Measurements from ENCODE around the gene PLAGL2.
"Not testable (repeated sequence)": the region's sequence is repeated elsewhere in the genome, so short reads cannot be mapped to it uniquely, and the experiment has no call there.

PLAGL2 gene

GRCh38 chr20:32207626-32208498, at the start of gene PLAGL2, which contains the start of gene POFUT1:
Gene PLAGL2, minus strand, starts transcription at chr20:32207743. Its CDS starts 5,565 bp downstream, at chr20:32202178.
Gene POFUT1, plus strand, starts transcription at chr20:32207880. Its CDS starts 62 bp downstream, at chr20:32207942.
- DNase-seq, result peak; percentile 75 to 76

- DNase-seq, result no peak
Measured at GRCh38 chr20:32252189-32252588, 44.6 kb upstream of the PLAGL2 start.

GRCh38 chr20:32251470-32251869, 43.9 kb upstream of the PLAGL2 start:
- no peak for DNase-seq

- no peak for DNase-seq
Measured at GRCh38 chr20:32249030-32249738, 41.6 kb upstream of the PLAGL2 start.

GRCh38 chr20:32248043-32248442, 40.5 kb upstream of the PLAGL2 start:
- DNase-seq, result no peak

GRCh38 chr20:32246208-32246607, 38.7 kb upstream of the PLAGL2 start:
- DNase-seq, result not testable (repeated sequence)

- no peak for DNase-seq
Measured at GRCh38 chr20:32244959-32245358, 37.4 kb upstream of the PLAGL2 start.

- DNase-seq, result no peak
Measured at GRCh38 chr20:32244150-32244823, 36.7 kb upstream of the PLAGL2 start.

GRCh38 chr20:32241807-32242206, 34.3 kb upstream of the PLAGL2 start:
- no peak for DNase-seq

GRCh38 chr20:32240205-32240604, 32.7 kb upstream of the PLAGL2 start:
- no peak for DNase-seq

GRCh38 chr20:32238483-32239425, 31.2 kb upstream of the PLAGL2 start:
- no peak for DNase-seq

- no peak for DNase-seq
Measured at GRCh38 chr20:32237419-32237818, 29.9 kb upstream of the PLAGL2 start.

- no peak for DNase-seq
Measured at GRCh38 chr20:32236819-32237218, 29.3 kb upstream of the PLAGL2 start.

- no peak for DNase-seq
Measured at GRCh38 chr20:32236048-32236533, 28.5 kb upstream of the PLAGL2 start.

GRCh38 chr20:32235331-32236047, 27.9 kb upstream of the PLAGL2 start:
- DNase-seq, result no peak

GRCh38 chr20:32234135-32234808, 26.7 kb upstream of the PLAGL2 start:
- DNase-seq, result no peak

GRCh38 chr20:32233286-32233685, 25.7 kb upstream of the PLAGL2 start:
- DNase-seq, result no peak

- DNase-seq, result no peak
Measured at GRCh38 chr20:32232326-32232886, 24.9 kb upstream of the PLAGL2 start.

GRCh38 chr20:32231847-32232246, 24.3 kb upstream of the PLAGL2 start:
- DNase-seq, result no peak

- DNase-seq, result no peak
Measured at GRCh38 chr20:32231245-32231644, 23.7 kb upstream of the PLAGL2 start.

All from SHP77 (cell line).